ENCODE measurements around the gene UNC79.

The UNC79 gene

DNA sequence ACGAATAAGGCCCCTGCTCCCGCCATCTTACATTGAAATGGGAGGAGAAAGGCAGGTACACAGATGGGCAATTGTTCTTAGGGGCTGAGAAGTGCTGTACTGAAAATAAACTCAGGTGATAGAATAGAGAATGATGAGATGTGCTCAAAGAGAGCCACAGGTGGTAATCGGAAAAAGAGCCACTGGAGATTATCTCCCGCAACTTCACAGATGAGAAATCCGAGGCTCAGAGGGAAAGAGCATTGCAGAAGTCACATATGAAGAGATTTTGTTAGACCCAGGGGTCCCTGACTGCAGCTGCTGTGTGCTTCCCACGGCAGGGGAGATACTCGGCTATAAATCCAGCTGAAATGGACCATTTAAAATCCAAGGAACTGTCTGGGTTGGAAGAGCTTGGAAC, 283.9 kb downstream of the UNC79 start:
- H3K36me3 ChIP-seq (ENCODE audit: control insufficient read depth, insufficient read depth, low read length), result no peaks in the 10 kb centered on the region
- no peak for DNase-seq (ENCODE audit: extremely low read depth, insufficient read length)
- H3K4me3 ChIP-seq (replicated peaks; ENCODE audit: low read depth, low read length), result no peak overlapping the region
- H3K27me3 ChIP-seq (replicated peaks; ENCODE audit: control insufficient read depth, insufficient read depth, low read length), result peaks cover 2% of the 10 kb centered on the region; the same call in 1 of the 2 replicates
- TF ChIP-seq, protein P1, sequence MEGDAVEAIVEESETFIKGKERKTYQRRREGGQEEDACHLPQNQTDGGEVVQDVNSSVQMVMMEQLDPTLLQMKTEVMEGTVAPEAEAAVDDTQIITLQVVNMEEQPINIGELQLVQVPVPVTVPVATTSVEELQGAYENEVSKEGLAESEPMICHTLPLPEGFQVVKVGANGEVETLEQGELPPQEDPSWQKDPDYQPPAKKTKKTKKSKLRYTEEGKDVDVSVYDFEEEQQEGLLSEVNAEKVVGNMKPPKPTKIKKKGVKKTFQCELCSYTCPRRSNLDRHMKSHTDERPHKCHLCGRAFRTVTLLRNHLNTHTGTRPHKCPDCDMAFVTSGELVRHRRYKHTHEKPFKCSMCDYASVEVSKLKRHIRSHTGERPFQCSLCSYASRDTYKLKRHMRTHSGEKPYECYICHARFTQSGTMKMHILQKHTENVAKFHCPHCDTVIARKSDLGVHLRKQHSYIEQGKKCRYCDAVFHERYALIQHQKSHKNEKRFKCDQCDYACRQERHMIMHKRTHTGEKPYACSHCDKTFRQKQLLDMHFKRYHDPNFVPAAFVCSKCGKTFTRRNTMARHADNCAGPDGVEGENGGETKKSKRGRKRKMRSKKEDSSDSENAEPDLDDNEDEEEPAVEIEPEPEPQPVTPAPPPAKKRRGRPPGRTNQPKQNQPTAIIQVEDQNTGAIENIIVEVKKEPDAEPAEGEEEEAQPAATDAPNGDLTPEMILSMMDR (IDR thresholded peaks at IDR 0.05; ENCODE audit: insufficient read depth, low read length, poor library complexity, severe bottlenecking), result no peak

DNA sequence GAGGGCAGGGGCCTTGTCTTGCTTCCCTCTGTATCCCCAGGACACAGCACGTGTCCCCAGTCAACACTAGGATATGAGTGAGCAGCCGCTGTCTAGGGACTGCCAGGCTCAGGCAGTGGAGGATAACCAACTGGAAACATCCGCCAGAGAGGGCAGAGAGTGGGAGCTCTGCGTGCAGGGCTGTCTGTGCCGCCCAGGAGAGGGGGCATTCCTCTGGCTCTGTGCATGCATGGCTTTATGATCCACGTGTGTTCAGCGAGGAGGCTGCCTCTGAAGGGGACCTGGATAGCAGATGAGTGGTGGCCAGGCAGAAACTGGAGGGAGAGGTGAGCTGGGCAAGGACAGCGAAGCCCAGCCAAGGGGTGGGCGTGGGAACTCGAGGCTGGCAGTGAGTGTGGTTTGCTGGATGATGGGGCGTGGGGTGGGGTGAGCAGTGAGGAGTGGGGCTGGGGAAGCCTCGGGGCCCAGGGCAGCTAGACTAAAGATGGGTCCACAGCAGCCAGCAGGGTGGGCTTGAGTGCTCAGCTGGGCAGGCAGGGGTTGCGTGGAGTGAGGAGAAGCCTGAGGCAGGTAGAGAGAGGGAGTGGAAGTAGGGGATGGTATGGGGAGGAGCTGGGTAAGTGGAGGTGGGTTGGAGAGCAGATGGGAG, 284.7 kb downstream of the UNC79 start:
- no peak for DNase-seq (ENCODE audit: extremely low read depth, insufficient read length)
- no peaks in the 10 kb centered on the region for H3K36me3 ChIP-seq (ENCODE audit: control insufficient read depth, insufficient read depth, low read length)
- no peak overlapping the region for H3K4me3 ChIP-seq (replicated peaks; ENCODE audit: low read depth, low read length)
- no peaks in the 10 kb centered on the region for H3K27me3 ChIP-seq (replicated peaks; ENCODE audit: control insufficient read depth, insufficient read depth, low read length)
- TF ChIP-seq, protein P1 (IDR thresholded peaks at IDR 0.05; ENCODE audit: insufficient read depth, low read length, poor library complexity, severe bottlenecking), result no peak

DNA sequence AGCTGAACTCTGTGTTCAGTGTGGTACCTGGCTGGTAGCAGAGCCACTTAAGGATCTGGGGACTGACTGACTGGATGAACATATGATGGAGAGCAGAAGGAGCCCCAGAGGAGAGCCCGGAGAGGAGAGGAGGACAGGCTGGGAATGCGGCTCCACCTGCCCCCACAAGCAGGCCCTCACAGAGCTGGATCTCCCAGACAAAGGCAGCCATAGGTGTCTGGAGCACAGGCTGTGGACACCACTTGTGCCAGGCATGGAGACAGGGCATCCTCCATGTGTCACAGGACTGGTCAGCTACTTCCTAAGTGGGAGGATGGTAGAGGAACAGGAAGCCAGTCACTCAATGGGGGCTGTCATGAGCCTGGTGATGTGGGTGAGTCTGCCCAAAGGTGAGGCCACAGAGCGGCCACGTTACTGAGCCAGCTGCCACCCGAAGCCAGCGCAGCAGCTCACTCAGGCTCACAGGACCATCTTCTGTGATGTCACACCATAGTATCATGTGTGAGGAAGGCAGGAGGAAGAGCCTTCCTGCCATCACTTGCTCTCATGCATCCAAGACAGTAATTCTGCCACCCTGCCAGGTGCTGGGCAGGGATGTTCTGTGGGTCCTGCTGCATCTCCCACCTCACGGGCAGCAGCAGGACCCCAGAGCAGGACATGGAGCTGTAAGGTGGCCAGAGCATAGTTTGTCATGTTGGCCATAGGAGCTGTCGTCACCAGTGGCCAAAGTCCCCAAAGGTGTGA, 285.4 kb downstream of the UNC79 start:
- no peak for DNase-seq (ENCODE audit: extremely low read depth, insufficient read length)
- TF ChIP-seq, protein P1 (IDR thresholded peaks at IDR 0.05; ENCODE audit: insufficient read depth, low read length, poor library complexity, severe bottlenecking), result no peak
- Histone ChIP-seq H3K27me3 (replicated peaks; ENCODE audit: control insufficient read depth, insufficient read depth, low read length) (no peaks in the 10 kb centered on the region), H3K36me3 (ENCODE audit: control insufficient read depth, insufficient read depth, low read length) (no peaks in the 10 kb centered on the region), H3K4me3 (replicated peaks; ENCODE audit: low read depth, low read length) (no peak overlapping the region)

DNA sequence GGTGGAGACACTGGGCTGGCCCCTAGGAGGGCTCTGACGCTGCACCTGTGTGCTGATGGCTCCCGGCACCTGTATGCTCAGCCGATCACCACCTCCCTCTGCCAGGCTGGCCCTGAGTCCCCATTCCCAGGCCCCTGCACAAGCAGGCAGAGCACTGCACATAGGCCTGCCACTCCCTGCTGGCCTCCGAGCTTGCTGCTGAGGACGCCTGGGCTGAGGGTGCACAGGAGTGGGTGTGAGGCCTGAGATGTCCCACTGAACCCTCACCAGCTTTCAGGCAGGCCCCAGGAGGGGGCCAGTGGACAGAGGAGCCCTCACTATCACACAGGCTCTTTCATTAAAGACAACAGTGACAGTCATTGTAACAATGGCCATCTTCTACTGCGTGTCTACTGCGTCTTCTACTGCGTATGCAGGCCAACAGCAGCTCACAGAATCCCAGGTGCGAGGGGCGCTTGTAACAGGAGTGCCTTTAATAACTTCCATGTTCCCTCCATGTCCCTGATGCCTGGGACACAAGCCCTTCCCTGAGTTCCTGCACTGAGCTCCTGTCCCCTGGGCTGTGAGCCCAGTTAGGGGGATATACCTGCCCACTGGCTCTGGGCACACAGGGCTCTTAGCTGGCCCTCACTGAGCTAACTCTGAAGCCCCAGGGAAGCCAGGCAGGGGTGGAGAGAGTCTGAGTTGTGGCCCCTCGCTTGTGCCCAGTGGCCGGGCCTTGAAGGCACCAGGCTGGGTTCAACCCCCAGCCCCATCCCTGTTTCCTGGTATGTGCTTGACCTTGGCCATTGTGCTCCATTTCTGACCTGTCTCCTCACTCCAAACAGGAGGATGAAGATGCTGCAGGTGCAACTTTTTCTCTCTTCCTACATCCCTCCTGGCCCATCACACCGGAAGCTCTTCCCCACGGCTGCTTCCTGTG, 286.3 kb downstream of the UNC79 start:
- no peak for DNase-seq (ENCODE audit: extremely low read depth, insufficient read length)
- no peak overlapping the region for H3K4me3 ChIP-seq (replicated peaks; ENCODE audit: low read depth, low read length)
- H3K36me3 ChIP-seq (ENCODE audit: control insufficient read depth, insufficient read depth, low read length), result no peaks in the 10 kb centered on the region
- no peaks in the 10 kb centered on the region for H3K27me3 ChIP-seq (replicated peaks; ENCODE audit: control insufficient read depth, insufficient read depth, low read length)
- TF ChIP-seq, protein P1 (IDR thresholded peaks at IDR 0.05; ENCODE audit: insufficient read depth, low read length, poor library complexity, severe bottlenecking), result no peak

DNA sequence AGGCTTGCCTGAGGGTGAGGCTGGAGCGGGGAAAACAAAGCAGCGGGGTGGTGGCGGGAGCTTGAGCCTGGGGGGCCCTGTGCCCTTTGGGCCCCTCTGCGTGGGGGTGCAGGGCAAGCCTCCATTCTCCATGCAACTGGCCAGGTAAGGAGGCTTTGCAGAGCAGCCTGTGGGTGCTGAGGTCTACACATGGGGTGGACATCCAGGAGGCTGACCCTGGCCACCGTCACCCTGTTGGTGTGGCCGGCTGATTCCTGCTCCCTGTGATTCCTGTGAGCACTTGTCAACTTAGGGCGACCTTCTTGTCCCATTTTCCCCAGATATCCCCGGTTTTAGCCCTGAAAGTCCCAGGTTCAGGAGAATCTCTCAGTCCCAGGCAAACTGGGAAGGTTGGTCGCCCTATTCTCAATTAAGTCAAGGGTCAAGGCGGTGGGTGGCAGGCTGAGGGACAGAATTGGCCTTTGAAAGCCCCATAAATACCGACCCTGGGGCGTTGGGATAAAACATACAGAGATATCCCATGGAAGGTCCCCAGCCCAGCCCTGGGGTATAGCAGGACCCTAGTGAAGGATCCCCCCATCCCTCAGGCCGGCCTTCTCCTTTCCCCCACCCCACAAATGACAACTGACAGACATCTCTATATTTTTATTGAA, 287.1 kb downstream of the UNC79 start:
- TF ChIP-seq, protein P1 (IDR thresholded peaks at IDR 0.05; ENCODE audit: insufficient read depth, low read length, poor library complexity, severe bottlenecking), result no peak
- no peak for DNase-seq (ENCODE audit: extremely low read depth, insufficient read length)
- Histone ChIP-seq H3K27me3 (replicated peaks; ENCODE audit: control insufficient read depth, insufficient read depth, low read length) (no peaks in the 10 kb centered on the region), H3K4me3 (replicated peaks; ENCODE audit: low read depth, low read length) (no peak overlapping the region), H3K36me3 (ENCODE audit: control insufficient read depth, insufficient read depth, low read length) (no peaks in the 10 kb centered on the region)
